HCT116 (cell line): Measurements from ENCODE around the gene GABBR2. TPM values are rescaled to one million over a fixed set of nuclear protein-coding genes. Genes with fewer than 3 reads are reported as not detected.

Experiments used
- ATAC-seq: fragments of 200-7000 bp; cut with Tn5 transposase; 2 replicates; pipeline ENCODE4 v1.9.1; 2020; ENCODE audit warnings: mild to moderate bottlenecking, moderate library complexity
- BruUV-seq: library from RNA; stranded (reverse); fragments of 400-500 nt; replicated peaks from 2 replicates; lab custom pipeline; 2021; lab: Mats Ljungman, UMichigan
- CTCF ChIA-PET: fragments of 300-600 bp; sonication (Branson Sonifier 250); formaldehyde crosslinking; loops from one replicate; lab custom pipeline; 2021; ENCODE audit warnings: antibody characterized with exemption; lab: Charles Lee
- POLR2A ChIA-PET: fragments of 300-600, 350-600 bp; sonication (Branson Sonifier 250); formaldehyde crosslinking; loops from one replicate; lab custom pipeline; 2021; ENCODE audit warnings: antibody characterized with exemption; lab: Charles Lee
- RAD21 ChIA-PET, 2 experiments: fragments of 300-600 bp; sonication (Branson Sonifier 250); formaldehyde crosslinking; loops; one replicate each; lab custom pipeline; 2023; ENCODE audit warnings: low total read pairs in 2 of 2; ENCODE audit not compliant: uncharacterized antibody in 2 of 2, unreplicated experiment in 2 of 2, low non-redundant PET in 1 of 2; lab: Charles Lee
- DNase-seq: peaks from one replicate; pipeline ENCODE4 v3.0.0-alpha.2; 2010; ENCODE audit warnings: low read depth, low spot score
- H2AFZ ChIP-seq: fragments of 200-600 bp; shearing (Covaris generic), sonication (generic); 2 replicates; pipeline ENCODE4 v1.6.1; 2017; ENCODE audit warnings: low read depth, mixed run types, mixed read lengths, antibody characterized with exemption, low read length; ENCODE audit not compliant: poor library complexity, severe bottlenecking
- H3K27ac ChIP-seq: 2 replicates; pipeline ENCODE4 v1.5.1; 2012; ENCODE audit warnings: low read depth, low read length
- H3K27me3 ChIP-seq: fragments of 200-600 bp; sonication (generic); 2 replicates; pipeline ENCODE4 v1.6.1; 2016; ENCODE audit warnings: mixed run types, low read length, mixed read lengths; ENCODE audit not compliant: insufficient read depth
- H3K36me3 ChIP-seq, 2 experiments: fragments of 200-500 bp in 1 of 2; fragments of 200-600 bp in 1 of 2; sonication (Bioruptor generic) in 1 of 2; sonication (generic) in 1 of 2; 2 replicates each; pipeline versions ENCODE4 v1.5.1 to v1.6.1; 2014 to 2016; ENCODE audit warnings: low read length in 2 of 2, inconsistent platforms in 1 of 2, mixed read lengths in 1 of 2, mixed run types in 1 of 2; ENCODE audit not compliant: insufficient read depth in 2 of 2, control insufficient read depth in 1 of 2
- H3K4me1 ChIP-seq, 2 experiments: fragments of 200-600 bp in 1 of 2; sonication (generic) in 1 of 2; 2 replicates each; pipeline versions ENCODE4 v1.5.1 to v1.6.1; 2012 to 2017; ENCODE audit warnings: low read length in 2 of 2, inconsistent platforms in 1 of 2, mild to moderate bottlenecking in 1 of 2, mixed read lengths in 1 of 2, mixed run types in 1 of 2, moderate library complexity in 1 of 2; ENCODE audit not compliant: insufficient read depth in 2 of 2, control insufficient read depth in 1 of 2
- H3K4me2 ChIP-seq: fragments of 200-600 bp; sonication (generic); 2 replicates; pipeline ENCODE4 v1.6.1; 2017; ENCODE audit warnings: mixed run types, low read length, mixed read lengths
- H3K4me3 ChIP-seq, 2 experiments: fragments of 200-600 bp in 1 of 2; sonication (generic) in 1 of 2; replicated peaks in 1 of 2; 2 replicates each; pipeline ENCODE4 v1.5.1; 2011 to 2016; ENCODE audit warnings: low read length in 2 of 2, control low read depth in 1 of 2, low read depth in 1 of 2, mild to moderate bottlenecking in 1 of 2, mixed read lengths in 1 of 2, mixed run types in 1 of 2
- H3K79me2 ChIP-seq: fragments of 200-600 bp; sonication (generic); 2 replicates; pipeline ENCODE4 v1.6.1; 2017; ENCODE audit warnings: mild to moderate bottlenecking, mixed run types, low read length, moderate library complexity, mixed read lengths; ENCODE audit not compliant: insufficient read depth
- H3K9ac ChIP-seq: fragments of 200-600 bp; sonication (generic); 2 replicates; pipeline ENCODE4 v1.6.1; 2016; ENCODE audit warnings: low read length, mixed read lengths
- H3K9me2 ChIP-seq: fragments of 200-600 bp; sonication (generic), shearing (Covaris generic); 2 replicates; pipeline ENCODE4 v1.6.1; 2017; ENCODE audit warnings: mixed run types, mild to moderate bottlenecking, moderate library complexity; ENCODE audit not compliant: insufficient read depth
- H3K9me3 ChIP-seq, 2 experiments: fragments of 200-500 bp in 1 of 2; fragments of 200-600 bp in 1 of 2; sonication (Bioruptor generic) in 1 of 2; sonication (generic) in 1 of 2; 2 replicates each; pipeline ENCODE4 v1.6.1; 2014 to 2017; ENCODE audit warnings: low read length in 2 of 2, mixed read lengths in 2 of 2, inconsistent platforms in 1 of 2, low read depth in 1 of 2, mild to moderate bottlenecking in 1 of 2, mixed run types in 1 of 2, moderate library complexity in 1 of 2; ENCODE audit not compliant: control insufficient read depth in 1 of 2, insufficient read depth in 1 of 2
- H4K20me1 ChIP-seq: fragments of 200-600 bp; sonication (generic), shearing (Covaris generic); 2 replicates; pipeline ENCODE4 v1.6.1; 2017; ENCODE audit warnings: mixed run types, mild to moderate bottlenecking, moderate library complexity; ENCODE audit not compliant: insufficient read depth
- CBX3 ChIP-seq: IDR thresholded peaks from 2 replicates; pipeline ENCODE4 v1.6.1; 2012; ENCODE audit warnings: low read depth
- CEBPB ChIP-seq: IDR thresholded peaks from 2 replicates; pipeline ENCODE4 v1.6.1; 2012; ENCODE audit warnings: low read depth
- CTCF ChIP-seq, 3 experiments: fragments of 200-600 bp in 1 of 3; sonication (generic) in 1 of 3; IDR thresholded peaks in 2 of 3; conservative IDR thresholded peaks in 1 of 3; 2 replicates each; pipeline ENCODE4 v1.5.1; 2012 to 2017; ENCODE audit warnings: low read depth in 2 of 3, low read length in 2 of 3, antibody characterized with exemption in 1 of 3, borderline replicate concordance in 1 of 3, control low read depth in 1 of 3, mild to moderate bottlenecking in 1 of 3, mixed read lengths in 1 of 3, mixed run types in 1 of 3, moderate library complexity in 1 of 3; ENCODE audit not compliant: insufficient read depth in 1 of 3
- EGR1 ChIP-seq: IDR thresholded peaks from 2 replicates; pipeline ENCODE4 v1.6.1; 2012; ENCODE audit warnings: low read depth
- EZH2phosphoT487 ChIP-seq: fragments of 200-600 bp; IDR thresholded peaks from 2 replicates; pipeline ENCODE4 v1.6.1; 2018; ENCODE audit warnings: antibody characterized with exemption, borderline replicate concordance
- JUND ChIP-seq: IDR thresholded peaks from 2 replicates; pipeline ENCODE4 v1.6.1; 2012
- POLR2AphosphoS5 ChIP-seq: IDR thresholded peaks from 2 replicates; pipeline ENCODE4 v1.6.1; 2011; ENCODE audit warnings: mild to moderate bottlenecking, low read depth, low read length, moderate library complexity
- SIN3A ChIP-seq: IDR thresholded peaks from 2 replicates; pipeline ENCODE4 v1.6.1; 2012; ENCODE audit warnings: low read depth
- SP1 ChIP-seq: IDR thresholded peaks from 2 replicates; pipeline ENCODE4 v1.6.1; 2012; ENCODE audit warnings: low read depth
- SRF ChIP-seq: IDR thresholded peaks from 2 replicates; pipeline ENCODE4 v1.6.1; 2012; ENCODE audit warnings: low read depth
- YY1 ChIP-seq: IDR thresholded peaks from 2 replicates; pipeline ENCODE4 v1.6.1; 2011; ENCODE audit warnings: low read length, low read depth, moderate library complexity, mild to moderate bottlenecking; ENCODE audit not compliant: insufficient replicate concordance; ENCODE audit errors: extremely low read depth
- intact Hi-C: fragments of 100-400 bp; cut with micrococcal nuclease; formaldehyde crosslinking; loops from 2 replicates; pipeline ENCODE4 v1.10.0; 2022
- total RNA-seq: library from RNA; stranded (reverse); gene quantifications from one replicate; pipeline ENCODE4 v1.2.1, GENCODE V29; 2021; ENCODE audit not compliant: unreplicated experiment
- TF ChIP-seq, protein P1 (sequence below): IDR thresholded peaks from 2 replicates; pipeline ENCODE4 v1.6.1; 2012; ENCODE audit warnings: low read depth
- TF ChIP-seq, protein P2 (sequence below): IDR thresholded peaks from 2 replicates; pipeline ENCODE4 v1.6.1; 2011; ENCODE audit warnings: mild to moderate bottlenecking, low read length, moderate library complexity; ENCODE audit not compliant: insufficient replicate concordance; ENCODE audit errors: extremely low read depth

The GABBR2 gene
- total RNA-seq, 1 experiment from 2014 or later, result 0.15 TPM

- ATAC-seq (no peak), DNase-seq (no peak)
- Histone ChIP-seq H3K9me3 (no peaks in the 10 kb centered on the region), H3K36me3 (no peaks in the 10 kb centered on the region), H2AFZ (no peak overlapping the region), H4K20me1 (no peaks in the 10 kb centered on the region), H3K9ac (no peak overlapping the region), H3K4me1 (no peaks in the 10 kb centered on the region), H3K4me3 (no peak overlapping the region), H3K79me2 (no peaks in the 10 kb centered on the region), H3K27ac (no peak overlapping the region), H3K27me3 (0 out of 2 replicates have a peak, but pooled peaks cover 3% of the 10 kb centered on the region), H3K4me2 (no peak overlapping the region), H3K9me2 (no peaks in the 10 kb centered on the region)
- intact Hi-C loops, result no loop called here
- no TSS peak for BruUV-seq
- CTCF ChIA-PET, result no interaction called here
- POLR2A ChIA-PET, result no interaction called here
- RAD21 ChIA-PET, result no interaction called here
- TF ChIP-seq CBX3, result no peak
- TF ChIP-seq, protein P1, sequence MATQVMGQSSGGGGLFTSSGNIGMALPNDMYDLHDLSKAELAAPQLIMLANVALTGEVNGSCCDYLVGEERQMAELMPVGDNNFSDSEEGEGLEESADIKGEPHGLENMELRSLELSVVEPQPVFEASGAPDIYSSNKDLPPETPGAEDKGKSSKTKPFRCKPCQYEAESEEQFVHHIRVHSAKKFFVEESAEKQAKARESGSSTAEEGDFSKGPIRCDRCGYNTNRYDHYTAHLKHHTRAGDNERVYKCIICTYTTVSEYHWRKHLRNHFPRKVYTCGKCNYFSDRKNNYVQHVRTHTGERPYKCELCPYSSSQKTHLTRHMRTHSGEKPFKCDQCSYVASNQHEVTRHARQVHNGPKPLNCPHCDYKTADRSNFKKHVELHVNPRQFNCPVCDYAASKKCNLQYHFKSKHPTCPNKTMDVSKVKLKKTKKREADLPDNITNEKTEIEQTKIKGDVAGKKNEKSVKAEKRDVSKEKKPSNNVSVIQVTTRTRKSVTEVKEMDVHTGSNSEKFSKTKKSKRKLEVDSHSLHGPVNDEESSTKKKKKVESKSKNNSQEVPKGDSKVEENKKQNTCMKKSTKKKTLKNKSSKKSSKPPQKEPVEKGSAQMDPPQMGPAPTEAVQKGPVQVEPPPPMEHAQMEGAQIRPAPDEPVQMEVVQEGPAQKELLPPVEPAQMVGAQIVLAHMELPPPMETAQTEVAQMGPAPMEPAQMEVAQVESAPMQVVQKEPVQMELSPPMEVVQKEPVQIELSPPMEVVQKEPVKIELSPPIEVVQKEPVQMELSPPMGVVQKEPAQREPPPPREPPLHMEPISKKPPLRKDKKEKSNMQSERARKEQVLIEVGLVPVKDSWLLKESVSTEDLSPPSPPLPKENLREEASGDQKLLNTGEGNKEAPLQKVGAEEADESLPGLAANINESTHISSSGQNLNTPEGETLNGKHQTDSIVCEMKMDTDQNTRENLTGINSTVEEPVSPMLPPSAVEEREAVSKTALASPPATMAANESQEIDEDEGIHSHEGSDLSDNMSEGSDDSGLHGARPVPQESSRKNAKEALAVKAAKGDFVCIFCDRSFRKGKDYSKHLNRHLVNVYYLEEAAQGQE, result no peak
- TF ChIP-seq CEBPB, result no peak
- TF ChIP-seq SRF, result no peak
- TF ChIP-seq POLR2AphosphoS5, result no peak
- TF ChIP-seq, protein P2, sequence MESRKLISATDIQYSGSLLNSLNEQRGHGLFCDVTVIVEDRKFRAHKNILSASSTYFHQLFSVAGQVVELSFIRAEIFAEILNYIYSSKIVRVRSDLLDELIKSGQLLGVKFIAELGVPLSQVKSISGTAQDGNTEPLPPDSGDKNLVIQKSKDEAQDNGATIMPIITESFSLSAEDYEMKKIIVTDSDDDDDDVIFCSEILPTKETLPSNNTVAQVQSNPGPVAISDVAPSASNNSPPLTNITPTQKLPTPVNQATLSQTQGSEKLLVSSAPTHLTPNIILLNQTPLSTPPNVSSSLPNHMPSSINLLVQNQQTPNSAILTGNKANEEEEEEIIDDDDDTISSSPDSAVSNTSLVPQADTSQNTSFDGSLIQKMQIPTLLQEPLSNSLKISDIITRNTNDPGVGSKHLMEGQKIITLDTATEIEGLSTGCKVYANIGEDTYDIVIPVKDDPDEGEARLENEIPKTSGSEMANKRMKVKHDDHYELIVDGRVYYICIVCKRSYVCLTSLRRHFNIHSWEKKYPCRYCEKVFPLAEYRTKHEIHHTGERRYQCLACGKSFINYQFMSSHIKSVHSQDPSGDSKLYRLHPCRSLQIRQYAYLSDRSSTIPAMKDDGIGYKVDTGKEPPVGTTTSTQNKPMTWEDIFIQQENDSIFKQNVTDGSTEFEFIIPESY, result no peak
- no peak for TF ChIP-seq SP1
- no peak for TF ChIP-seq JUND
- TF ChIP-seq EGR1, result no peak
- TF ChIP-seq EZH2phosphoT487, result no peak
- TF ChIP-seq YY1, result no peak
- TF ChIP-seq SIN3A, result no peak
- TF ChIP-seq CTCF (IDR thresholded peaks at IDR 0.05 in 2 of 3, conservative IDR thresholded peaks at IDR 0.05 in 1 of 3; ENCODE audit: borderline replicate concordance in 1 of 3, insufficient read depth in 1 of 3, low read depth in 2 of 3, low read length in 2 of 3), result no peak
Measured at GRCh38 chr9:98665501-98665900, 43.2 kb downstream of the GABBR2 start.
